Measurements from ENCODE around the gene PHGDH.

The PHGDH gene

GRCh38 chr1:119674835-119675289 lies 36.9 kb upstream of the PHGDH start:
- DNase-seq (ENCODE audit: low read depth): peak; percentile 94
- H3K4me3 ChIP-seq (ENCODE audit: low read depth, low read length): peak overlapping the region; percentile 60
- peak; percentile 80 for TF ChIP-seq CTCF (conservative IDR thresholded peaks at IDR 0.05; ENCODE audit: low read depth, low read length)

- peak overlapping the region; percentile 60 for H3K4me3 ChIP-seq (ENCODE audit: low read depth, low read length)
- peak; percentile 84 for TF ChIP-seq CTCF (conservative IDR thresholded peaks at IDR 0.05; ENCODE audit: low read depth, low read length)
- peak; percentile 95 for DNase-seq (ENCODE audit: low read depth)
Measured at GRCh38 chr1:119675349-119676345, 36.1 kb upstream of the PHGDH start.

GRCh38 chr1:119676571-119677206 lies 35.0 kb upstream of the PHGDH start:
- TF ChIP-seq CTCF (conservative IDR thresholded peaks at IDR 0.05; ENCODE audit: low read depth, low read length): peak; percentile 6
- peak; percentile 17 for DNase-seq (ENCODE audit: low read depth)
- no peak overlapping the region for H3K4me3 ChIP-seq (ENCODE audit: low read depth, low read length)

- no peak for DNase-seq (ENCODE audit: low read depth)
- H3K4me3 ChIP-seq (ENCODE audit: low read depth, low read length): no peak overlapping the region
- TF ChIP-seq CTCF (conservative IDR thresholded peaks at IDR 0.05; ENCODE audit: low read depth, low read length): no peak
Measured at GRCh38 chr1:119679223-119679622, 32.5 kb upstream of the PHGDH start.

- DNase-seq (ENCODE audit: low read depth): no peak
- H3K4me3 ChIP-seq (ENCODE audit: low read depth, low read length): no peak overlapping the region
- no peak for TF ChIP-seq CTCF (conservative IDR thresholded peaks at IDR 0.05; ENCODE audit: low read depth, low read length)
Measured at GRCh38 chr1:119680193-119680592, 31.5 kb upstream of the PHGDH start.

- no peak overlapping the region for H3K4me3 ChIP-seq (ENCODE audit: low read depth, low read length)
- DNase-seq (ENCODE audit: low read depth): no peak
- no peak for TF ChIP-seq CTCF (conservative IDR thresholded peaks at IDR 0.05; ENCODE audit: low read depth, low read length)
Measured at GRCh38 chr1:119680723-119681122, 31.0 kb upstream of the PHGDH start.
